Activated CD4-positive, alpha-beta T cell treated with anti-CD3 and anti-CD28 coated beads, Interleukin-2, amount 50 U/mL, for 4 hours (primary cell): ENCODE results near the gene CAMKK2.
"Not testable (repeated sequence)": the region's sequence is repeated elsewhere in the genome, so short reads cannot be mapped to it uniquely, and the experiment has no call there.

Source experiments
- DNase-seq, 2 experiments: peaks; one replicate each; pipeline ENCODE4 v3.0.0-alpha.2; 2020

Gene CAMKK2

DNA sequence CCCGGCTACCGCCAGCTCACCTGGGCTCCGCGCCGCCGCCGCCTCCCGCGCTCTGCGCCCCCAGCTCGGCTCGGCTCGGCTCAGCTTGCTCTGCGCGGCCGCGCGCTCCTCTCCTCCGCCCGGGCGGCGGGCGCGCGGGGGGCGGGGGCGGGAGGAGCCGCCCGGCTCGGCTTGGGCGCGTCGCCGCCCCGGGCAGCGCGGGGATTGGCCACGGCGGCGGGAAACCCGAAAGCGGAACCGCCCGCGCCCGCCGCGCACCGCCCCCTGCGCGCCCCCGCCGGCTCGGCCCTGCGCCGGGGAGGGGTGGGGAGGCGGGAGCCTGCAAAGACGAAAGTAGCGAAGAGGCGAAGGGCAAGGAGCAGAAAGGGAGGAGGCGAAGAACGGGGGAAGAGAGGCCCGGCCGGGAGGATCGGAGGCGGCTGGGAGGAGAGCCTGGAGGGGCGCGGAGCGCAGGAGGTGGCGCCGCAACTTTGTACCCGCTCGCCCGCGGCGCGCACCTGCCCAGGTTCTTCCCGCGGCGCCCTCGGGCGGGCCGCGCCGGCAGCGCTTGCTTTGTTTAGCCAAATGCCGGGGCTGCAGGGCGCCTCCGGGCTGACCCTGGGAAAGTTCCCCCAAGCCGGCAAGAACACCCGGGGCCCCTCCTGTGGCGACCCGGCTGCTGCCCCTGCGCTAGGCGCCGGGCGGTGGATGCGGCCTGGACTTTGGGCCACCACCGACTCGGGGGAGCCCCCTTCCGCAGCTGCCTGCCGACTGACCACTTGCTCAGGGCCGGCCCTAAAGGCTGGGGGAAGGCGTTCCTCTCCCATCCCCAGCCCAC, at the start of gene CAMKK2:
CAMKK2 (minus strand) TSS at position 92 of the 817 bp plus-strand sequence. CDS start 22,183 bp downstream, outside the sequence.
- DNase-seq: peak; percentile 83 to 85

DNA sequence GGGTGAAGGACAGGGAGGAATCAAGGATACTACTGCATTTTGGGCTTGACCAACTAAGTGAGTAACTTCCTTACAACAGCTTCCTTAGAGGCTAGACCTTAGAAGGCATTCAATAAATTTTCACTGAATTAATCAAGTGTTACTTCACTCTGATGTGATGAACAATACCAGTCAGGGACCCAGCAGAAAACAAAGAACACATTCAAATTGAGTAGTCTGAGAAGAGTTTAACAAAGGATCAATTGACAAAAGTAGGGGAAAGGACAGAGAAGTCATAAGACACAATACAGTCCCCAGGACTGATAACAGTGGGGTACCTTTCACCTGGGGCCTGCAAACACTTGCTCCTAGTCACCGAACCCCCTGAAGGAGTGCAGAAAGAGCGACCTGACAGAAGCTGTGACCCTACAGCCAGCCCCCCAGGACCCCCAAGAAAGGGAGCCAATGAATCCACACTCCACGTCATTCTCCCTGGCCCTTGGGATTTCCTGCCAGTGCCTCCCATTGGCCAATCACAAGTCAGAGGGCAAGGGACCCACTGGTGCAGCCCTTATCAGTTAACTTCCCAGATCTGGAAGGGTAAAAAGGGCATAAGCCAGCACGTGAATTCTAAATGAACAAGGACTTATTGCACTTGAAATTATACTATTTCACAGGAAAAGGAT, 48.8 kb upstream of the CAMKK2 start:
- DNase-seq: no peak

DNA sequence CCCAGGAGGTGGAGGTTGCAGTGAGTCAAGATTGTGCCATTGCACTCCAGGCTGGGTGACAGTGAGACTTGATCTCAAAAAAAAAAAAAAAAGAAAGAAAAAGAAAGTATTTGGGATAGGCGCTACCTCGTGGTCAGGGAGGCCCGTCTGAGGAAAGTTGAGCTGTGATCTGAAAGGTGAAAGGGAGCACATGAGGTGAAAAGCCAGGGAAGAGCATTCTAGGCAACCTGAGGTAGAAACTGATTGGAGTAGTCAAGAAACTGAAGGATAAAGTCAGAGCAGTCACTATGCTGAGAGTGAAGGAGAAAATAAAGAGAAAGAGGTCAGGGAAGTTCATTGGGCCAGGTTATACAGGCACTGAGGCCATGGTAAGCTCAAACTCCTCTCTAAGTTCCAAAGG, 48.0 kb upstream of the CAMKK2 start:
- no peak for DNase-seq

DNA sequence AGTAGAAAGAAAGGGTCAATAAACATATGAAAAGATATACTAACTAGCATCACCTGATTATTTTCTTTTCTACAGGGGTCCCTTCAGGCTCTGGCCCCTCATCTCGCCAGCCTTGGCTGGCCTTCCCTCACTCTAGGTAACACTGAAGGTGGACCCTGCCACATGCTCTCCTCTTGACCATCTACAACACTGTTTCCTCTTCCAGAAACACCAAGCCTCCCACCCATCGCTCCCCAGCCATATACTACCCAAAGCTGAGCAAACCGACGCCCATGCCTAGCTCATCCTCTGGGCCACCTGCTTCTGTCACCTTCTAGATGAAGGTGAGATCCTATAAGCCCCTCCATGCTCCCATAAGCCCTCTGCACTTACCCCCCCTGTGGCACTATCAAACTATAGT, 40.9 kb upstream of the CAMKK2 start:
- no peak for DNase-seq

DNA sequence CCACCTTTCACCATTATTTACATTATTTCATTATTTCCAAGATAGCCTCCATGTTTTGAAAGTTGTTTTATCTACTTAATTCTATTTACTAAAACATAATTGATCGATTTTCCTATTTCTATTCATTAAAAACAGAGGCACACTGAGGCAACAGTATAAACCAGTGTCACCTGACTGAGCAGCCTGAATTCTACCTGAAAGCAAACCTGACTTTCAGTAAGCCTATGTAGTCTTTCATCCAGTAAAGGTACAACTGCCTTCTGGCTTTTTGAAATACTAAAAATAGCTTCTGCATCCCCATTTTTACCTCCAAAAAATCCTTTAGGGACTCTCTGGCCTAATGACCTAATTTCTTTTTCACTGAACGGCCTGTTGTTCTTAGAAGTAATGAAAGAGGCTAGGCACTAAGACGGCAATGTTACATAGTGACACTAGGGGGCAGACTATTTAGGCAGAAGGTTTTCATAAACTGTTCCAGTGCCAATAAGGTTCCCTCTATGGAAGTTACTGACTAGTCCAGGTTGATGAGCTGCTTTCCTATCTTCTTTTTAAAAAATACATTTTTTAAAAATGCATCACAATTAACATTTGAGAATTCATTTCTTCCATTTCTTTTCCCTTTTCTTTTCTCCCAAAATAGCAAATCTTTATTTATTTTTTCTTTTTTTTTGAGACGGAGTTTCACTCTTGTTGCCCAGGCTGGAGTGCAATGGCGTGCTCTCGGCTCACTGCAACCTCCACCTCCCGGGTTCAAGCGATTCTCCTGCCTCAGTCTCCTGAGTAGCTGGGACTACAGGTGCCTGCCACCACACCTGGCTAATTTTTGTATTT, 38.2 kb upstream of the CAMKK2 start:
- no peak for DNase-seq

DNA sequence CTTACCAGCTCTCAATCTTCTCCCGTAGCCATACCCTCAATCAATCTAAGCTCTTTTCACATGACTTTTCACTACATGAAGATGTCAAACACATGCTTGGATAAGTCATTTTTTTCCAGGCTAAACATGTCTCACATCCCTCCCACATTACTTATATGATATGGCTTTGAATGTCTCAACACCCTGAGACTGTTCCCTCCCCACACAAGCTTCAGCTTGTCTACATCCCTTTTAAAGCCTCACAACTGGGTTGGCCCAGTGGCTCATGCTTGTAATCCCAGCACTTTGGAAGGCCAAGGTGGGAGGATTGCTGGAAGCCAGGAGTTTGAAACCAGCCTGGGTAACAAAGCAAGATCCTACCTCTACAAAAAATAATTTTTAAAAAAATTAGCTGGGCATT, 37.2 kb upstream of the CAMKK2 start:
- DNase-seq: no peak

DNA sequence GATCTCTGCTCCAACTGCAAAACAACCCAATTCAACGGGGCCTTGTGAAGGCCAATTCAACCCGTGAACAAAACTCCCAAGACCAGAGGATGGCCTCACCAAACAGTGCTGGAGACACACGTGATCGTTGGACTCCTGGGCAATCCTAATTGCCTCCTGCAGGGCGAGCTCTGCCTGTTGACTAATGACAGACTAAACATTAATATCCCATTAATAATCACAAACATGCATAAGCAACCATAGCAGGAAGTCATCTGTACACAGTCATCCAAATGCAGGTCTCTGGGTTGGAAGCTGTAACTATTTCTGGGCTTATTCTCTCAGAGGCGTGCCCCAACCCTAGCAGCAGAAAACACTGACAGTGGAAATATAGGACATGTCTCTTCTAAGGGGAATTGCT, 34.7 kb upstream of the CAMKK2 start:
- no peak for DNase-seq

DNA sequence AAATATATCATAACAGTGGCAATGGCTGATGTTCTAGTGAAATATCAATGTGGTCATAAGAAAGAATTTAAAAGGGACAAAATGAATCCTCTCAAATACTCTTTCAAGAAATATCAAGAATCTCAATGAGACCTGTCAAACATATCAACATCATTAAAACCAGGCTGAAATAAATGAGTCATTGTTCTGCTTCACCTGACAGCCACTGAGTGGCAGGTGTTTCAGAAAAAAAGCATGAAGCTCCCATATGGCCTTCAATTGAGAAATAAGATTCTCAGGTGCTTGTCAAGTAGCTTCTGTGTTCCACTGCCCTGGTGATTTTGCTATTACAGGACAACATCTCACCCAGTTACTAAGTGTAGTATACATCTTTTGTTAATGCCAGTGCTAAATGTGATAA, 34.2 kb upstream of the CAMKK2 start:
- DNase-seq: no peak

DNA sequence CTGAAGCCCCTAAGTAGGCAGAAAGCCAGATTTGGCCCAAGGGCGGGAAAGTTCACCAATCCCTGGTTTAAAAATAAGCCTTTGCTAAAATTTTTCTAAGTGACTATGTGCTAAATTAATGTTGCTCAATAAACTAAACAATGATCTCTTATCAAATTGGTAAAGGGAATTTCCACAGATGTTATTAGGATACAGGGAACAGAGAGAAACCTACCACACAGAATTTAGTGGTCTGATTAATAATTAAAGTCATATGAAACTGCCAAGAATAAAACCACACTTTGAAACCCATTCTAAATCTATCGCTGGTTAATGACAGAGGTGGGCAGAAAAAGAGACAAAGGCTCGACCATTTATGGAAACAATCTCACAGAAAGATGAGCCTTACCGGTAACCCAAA, 33.7 kb upstream of the CAMKK2 start:
- no peak for DNase-seq

DNA sequence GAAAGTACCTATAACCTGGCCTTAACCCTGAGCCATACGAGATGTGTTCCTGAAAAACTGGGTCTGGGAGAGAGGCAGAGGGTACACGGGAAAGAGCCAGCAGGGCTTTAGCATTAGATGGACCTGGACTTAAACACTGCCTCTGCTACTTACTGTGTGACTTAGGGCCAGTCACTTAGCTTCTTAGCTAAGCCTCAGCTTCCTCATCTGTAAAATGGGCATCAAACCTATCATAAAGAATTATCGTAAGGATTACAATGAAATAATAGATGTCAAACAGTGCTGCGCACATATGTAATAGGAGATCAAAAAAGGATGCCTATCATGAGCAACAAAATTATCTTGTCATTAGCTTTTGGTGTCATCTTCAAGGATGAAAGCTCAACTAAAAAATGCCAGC, 32.1 kb upstream of the CAMKK2 start:
- DNase-seq: no peak

DNA sequence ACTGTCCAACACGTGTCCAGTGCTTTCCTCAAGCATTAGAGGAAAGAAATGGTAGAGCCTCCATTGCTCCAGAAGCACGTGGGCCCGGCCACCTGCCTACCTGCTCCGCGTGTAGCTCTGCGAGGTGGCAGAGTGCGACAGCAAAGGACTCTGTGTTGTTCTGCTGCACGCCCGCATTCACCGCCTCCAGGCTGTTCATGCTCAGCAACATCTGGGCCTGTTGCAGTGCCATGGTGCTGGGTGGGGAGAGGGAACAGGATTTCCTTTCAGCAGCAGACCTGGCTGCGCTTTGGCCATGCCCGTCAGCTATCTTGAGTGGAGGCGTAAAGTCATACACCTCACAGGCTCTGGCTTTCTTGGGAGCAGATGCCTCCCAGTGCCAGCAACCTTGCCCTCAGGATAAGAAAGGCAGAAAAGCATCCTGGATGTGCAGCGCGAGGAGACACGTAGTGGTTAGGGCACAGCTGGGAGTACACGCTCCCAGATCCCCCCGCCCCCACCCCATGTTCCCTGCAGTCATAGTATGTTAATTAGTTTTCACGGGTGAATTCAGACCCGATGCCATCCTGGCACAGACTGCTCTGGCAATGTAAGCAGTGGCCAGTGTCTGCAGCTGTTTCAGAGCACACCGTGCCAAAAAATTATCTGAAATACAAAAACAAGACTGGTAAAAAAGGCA, 30.6 kb upstream of the CAMKK2 start:
- no peak for DNase-seq

DNA sequence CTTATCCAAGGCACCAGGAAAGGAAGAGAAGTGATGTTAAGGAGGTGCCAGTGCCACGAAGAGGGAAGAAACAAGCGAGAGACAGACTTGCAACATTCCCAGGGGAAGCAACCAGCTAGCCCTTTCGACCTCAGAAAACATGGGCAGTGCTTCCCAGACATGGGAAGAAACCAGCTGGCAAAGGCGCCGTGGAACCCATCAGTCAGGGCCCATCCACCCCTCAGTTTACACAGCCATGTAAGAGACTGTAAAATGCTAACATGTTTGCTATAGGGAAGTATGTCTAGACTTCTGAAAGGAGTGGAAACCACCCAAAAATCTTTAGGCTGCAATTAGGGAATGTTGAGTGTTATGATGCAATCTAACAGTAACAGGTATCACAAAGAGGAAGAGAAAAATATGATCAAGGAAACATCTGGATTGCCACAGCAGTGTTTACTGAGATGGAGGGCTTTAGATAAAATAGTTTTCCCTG, 29.4 kb upstream of the CAMKK2 start:
- no peak for DNase-seq

DNA sequence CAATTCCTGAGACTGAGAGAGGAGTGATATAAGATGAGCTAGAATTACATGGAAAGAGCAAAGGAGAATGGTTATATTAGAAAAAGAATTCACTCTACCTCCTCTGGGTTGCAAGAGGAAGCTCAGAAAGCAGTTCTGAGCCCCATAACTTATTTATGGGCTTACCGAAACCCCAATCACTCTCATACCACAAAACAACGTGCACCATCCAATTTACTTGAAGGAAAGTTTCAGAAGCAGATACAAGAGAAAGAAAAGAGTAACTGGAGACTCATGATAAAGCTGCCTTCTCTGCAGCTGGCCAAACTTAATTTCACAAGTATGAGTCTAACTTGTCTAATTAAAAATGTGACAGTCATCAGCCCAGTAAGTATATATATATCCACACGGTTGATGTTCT, 27.4 kb upstream of the CAMKK2 start:
- DNase-seq: no peak

DNA sequence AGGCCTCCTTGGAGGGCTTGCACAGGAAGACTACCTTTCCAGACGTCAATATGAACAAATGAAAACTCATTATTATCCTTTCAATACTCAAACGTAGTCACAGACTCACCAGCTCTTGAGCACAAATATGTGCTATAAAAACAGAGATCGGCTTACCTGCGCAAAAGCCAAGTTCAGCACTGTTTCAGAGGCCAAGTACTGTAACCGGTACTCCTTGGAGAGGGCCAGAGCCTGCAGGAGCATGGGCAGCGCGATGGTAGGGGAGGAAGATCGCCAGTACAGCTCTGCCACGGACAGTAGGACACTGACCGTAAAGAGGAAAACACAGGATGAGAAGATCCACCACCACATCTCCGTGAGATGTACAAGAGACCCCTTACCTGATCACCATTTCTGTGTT, 21.6 kb upstream of the CAMKK2 start:
- DNase-seq: no peak

DNA sequence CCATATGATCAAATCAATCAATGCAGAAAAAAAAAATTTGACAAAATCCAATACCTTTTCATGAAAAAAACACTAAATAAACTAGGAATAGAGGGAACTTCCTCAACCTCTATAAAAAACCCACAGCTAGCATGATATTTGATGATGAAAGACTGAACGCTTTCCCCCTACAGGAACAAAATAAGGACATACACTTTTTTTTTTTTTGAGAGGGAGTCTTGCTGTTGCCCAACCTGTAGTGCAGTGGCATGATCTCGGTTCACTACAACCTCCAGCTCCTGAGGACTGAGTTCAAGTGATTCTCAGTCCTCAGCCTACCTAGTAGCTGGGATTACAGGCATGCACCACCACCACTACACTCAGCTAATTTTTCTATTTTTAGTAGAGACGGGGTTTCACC, 17.9 kb upstream of the CAMKK2 start:
- DNase-seq: no peak

DNA sequence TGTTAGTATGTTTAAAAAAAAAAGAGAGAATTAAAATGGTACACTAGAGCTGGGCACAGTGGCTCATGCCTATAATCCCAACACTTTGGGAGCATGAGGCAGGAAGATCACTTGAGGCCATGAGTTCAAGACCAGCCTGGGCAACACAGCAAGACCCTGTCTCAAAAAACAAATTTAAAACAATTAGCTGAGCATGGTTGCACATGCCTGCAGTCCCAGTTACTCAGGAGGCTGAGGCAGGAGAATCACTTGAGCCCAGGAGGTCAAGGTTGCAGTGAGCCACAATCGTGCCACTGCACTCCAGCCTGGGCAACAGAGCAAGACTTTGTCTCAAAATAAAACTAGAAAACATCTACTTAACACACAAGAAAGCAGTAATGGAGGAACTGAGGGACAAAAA, 13.7 kb upstream of the CAMKK2 start:
- DNase-seq: not testable (repeated sequence)

DNA sequence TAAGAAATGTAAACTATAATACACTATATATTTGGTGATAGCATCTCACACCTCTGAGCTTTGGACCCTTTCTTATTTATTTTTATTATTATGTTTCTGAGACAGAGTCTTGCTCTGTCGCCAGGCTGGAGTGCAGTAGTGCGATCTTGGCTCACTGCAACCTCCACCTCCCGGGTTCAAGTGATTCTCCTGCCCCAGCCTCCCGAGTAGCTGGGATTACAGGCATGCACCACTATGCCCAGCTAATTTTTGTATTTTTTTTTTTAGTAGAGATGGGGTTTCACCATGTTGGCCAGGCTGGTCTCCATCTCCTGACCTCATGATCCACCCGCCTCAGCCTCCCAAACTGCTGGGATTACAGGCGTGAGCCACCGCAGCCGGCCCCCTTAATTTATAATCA, 10.9 kb upstream of the CAMKK2 start:
- DNase-seq: not testable (repeated sequence)

DNA sequence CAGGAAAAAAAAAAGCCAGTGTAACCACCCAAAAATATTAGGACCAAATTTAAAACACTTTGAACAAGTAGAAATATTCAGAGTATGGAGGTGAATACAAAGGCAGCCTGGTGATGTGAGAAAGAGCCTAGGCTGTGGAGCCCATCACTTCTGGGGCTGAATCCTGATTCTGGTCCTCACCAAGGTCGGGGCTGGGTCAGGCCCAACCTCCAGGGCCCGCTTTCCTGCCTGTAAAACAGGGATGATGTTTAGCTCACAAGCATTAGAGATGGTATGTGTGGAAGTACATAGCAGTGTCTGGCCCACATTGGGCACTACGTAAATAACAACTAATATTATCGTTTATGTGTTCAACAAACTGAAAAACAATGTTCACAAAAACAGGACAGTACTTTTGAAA, 7.8 kb upstream of the CAMKK2 start:
- no peak for DNase-seq

DNA sequence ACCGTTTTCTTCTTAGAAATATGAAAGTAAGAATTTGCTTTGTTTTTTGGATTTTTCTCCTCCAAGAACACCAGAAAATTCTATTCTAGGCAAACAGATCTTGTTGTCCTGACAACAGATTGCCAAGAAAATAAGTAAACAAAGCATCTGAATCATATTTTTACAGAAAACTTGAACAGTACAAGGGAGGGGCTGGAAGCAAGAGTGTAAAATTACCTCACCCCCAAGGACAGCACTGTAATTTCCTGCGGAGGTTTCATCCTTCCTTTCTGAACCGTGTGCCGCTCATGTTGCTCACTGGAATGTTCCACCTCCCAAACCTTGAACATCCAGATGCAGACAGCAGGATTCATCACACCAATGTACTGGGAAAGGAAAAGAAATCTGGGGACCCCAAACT, 5.4 kb upstream of the CAMKK2 start:
- no peak for DNase-seq

DNA sequence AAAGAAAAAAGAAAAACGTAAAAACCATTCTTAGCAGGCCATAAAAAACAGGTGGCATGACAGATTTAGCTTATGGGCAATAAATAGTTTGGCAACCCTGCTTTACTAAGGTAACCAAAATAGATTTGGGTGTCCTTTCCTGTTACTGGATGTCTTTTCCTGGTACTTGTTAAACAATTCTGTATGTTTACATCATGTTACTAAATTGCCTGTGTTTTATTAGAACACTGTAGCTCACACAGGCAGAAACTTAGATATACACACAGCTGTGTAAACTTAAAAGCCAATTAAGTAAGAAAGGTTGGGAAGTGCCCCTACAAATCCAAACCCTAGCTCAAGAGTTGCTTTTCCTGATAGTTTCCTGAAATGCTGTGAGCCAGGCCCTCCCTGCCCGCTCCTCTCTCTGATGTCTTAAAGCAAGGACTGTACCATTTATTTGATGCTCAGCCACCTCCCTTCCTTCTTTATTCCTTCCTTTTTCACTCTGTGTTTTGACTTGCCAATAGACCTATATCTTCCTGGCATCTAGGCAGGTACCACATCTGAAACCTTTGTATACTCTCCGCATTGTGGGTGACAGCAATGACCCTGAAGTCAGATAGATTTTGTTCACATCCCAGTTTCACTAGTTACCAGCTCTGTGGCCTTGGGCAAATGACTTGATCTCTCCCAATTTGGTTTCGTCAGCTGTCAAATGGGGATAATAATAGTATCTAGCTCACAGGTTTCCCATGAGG, 3.7 kb upstream of the CAMKK2 start:
- DNase-seq: no peak

DNA sequence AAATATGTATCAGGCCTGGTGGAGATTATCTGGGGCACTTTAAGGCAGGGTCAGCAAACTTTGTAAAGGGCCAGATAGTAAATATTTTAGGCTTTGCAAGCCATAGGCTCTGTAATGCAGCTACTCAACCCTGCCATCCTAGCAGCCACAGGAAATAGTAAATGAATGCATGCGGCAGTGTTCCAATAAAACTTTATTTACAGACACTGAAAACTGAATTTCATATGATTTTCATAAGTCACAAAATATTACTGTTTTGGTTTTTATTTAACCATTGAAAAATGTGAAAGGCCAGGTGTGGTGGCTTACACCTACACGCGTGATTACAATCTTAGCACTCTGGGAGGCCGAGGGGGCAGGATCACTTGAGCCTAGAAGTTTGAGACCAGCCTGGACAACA, 3.2 kb upstream of the CAMKK2 start:
- no peak for DNase-seq

DNA sequence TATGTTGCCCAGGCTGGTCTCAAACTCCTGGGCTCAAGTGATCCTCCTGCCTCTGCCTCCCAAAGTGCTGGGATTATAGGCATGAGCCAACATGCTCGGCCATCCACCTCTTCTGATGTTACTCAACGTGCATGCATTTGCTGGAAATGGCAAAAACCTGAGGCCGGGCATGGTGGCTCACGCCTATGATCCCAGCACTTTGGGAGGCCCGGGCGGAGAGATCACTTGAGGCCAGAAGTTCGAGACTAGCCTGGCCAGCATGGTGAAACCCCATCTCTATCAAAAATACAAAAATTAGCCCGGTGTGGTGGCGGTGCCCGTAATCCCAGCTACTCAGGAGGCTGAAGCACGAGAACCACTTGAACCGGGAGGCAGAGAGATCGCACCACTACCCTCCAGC, 1.9 kb upstream of the CAMKK2 start:
- DNase-seq: not testable (repeated sequence)
